Measurements from ENCODE around the gene PRG2.

Gene PRG2

GRCh38 chr11:57426439-57426928, 36.0 kb upstream of the PRG2 start:
- no peak for TF ChIP-seq CTCF (IDR thresholded peaks at IDR 0.05; ENCODE audit: control insufficient read depth, insufficient read depth, low read depth, low read length, missing control alignments)
- DNase-seq (ENCODE audit: low read depth): no peak
- H3K4me3 ChIP-seq (ENCODE audit: control insufficient read depth, low read depth, low read length): peak overlapping the region; percentile 32

- DNase-seq (ENCODE audit: low read depth): no peak
- H3K4me3 ChIP-seq (ENCODE audit: control insufficient read depth, low read depth, low read length): no peak overlapping the region
- no peak for TF ChIP-seq CTCF (IDR thresholded peaks at IDR 0.05; ENCODE audit: control insufficient read depth, insufficient read depth, low read depth, low read length, missing control alignments)
Measured at GRCh38 chr11:57425565-57426438, 35.4 kb upstream of the PRG2 start.

GRCh38 chr11:57424792-57425564, 34.5 kb upstream of the PRG2 start:
- peak; percentile 56 for DNase-seq (ENCODE audit: low read depth)
- no peak overlapping the region for H3K4me3 ChIP-seq (ENCODE audit: control insufficient read depth, low read depth, low read length)
- no peak for TF ChIP-seq CTCF (IDR thresholded peaks at IDR 0.05; ENCODE audit: control insufficient read depth, insufficient read depth, low read depth, low read length, missing control alignments)

- H3K4me3 ChIP-seq (ENCODE audit: control insufficient read depth, low read depth, low read length): no peak overlapping the region
- TF ChIP-seq CTCF (IDR thresholded peaks at IDR 0.05; ENCODE audit: control insufficient read depth, insufficient read depth, low read depth, low read length, missing control alignments): no peak
Measured at GRCh38 chr11:57424137-57424791, 33.8 kb upstream of the PRG2 start.

GRCh38 chr11:57422669-57423068, 32.2 kb upstream of the PRG2 start:
- H3K4me3 ChIP-seq (ENCODE audit: control insufficient read depth, low read depth, low read length): no peak overlapping the region
- no peak for TF ChIP-seq CTCF (IDR thresholded peaks at IDR 0.05; ENCODE audit: control insufficient read depth, insufficient read depth, low read depth, low read length, missing control alignments)
- no peak for DNase-seq (ENCODE audit: low read depth)

More at GRCh38 chr11:57424137-57424791, 33.8 kb upstream of the PRG2 start:
- no peak for DNase-seq (ENCODE audit: low read depth)

- TF ChIP-seq CTCF (IDR thresholded peaks at IDR 0.05; ENCODE audit: control insufficient read depth, insufficient read depth, low read depth, low read length, missing control alignments): no peak
- no peak overlapping the region for H3K4me3 ChIP-seq (ENCODE audit: control insufficient read depth, low read depth, low read length)
- DNase-seq (ENCODE audit: low read depth): no peak
Measured at GRCh38 chr11:57421805-57422204, 31.4 kb upstream of the PRG2 start.
